ENCODE data around the gene TMEM59.

The TMEM59 gene

GRCh38 chr1:54016343-54017282 lies 36.4 kb downstream of the TMEM59 start:
- Histone ChIP-seq H3K9ac (ENCODE audit: insufficient read length, low read depth) (peak overlapping the region; percentile 15), H3K9me3 (ENCODE audit: insufficient read depth, low read length) (no peaks in the 10 kb centered on the region), H3K4me1 (ENCODE audit: insufficient read depth, insufficient read length) (peaks cover 22% of the 10 kb centered on the region), H3K4me3 (ENCODE audit: insufficient read length, low read depth) (no peak overlapping the region), H3K27me3 (ENCODE audit: insufficient read depth, insufficient read length) (peaks cover 8% of the 10 kb centered on the region), H3K36me3 (ENCODE audit: insufficient read depth, insufficient read length, low read length) (no peaks in the 10 kb centered on the region)
- no peak for TF ChIP-seq YY1 (IDR thresholded peaks at IDR 0.05; ENCODE audit: insufficient read depth, insufficient read length)
- no peak for TF ChIP-seq SUZ12 (IDR thresholded peaks at IDR 0.05; ENCODE audit: extremely low read depth, insufficient read depth, insufficient read length)
- TF ChIP-seq ZNF274 (IDR thresholded peaks at IDR 0.05; ENCODE audit: low read depth, low read length) = no peak
- peak; percentile 58 for DNase-seq (ENCODE audit: low read depth, low spot score)

- H3K4me1 ChIP-seq (ENCODE audit: insufficient read depth, insufficient read length) = peaks cover 15% of the 10 kb centered on the region
- no peak overlapping the region for H3K9ac ChIP-seq (ENCODE audit: insufficient read length, low read depth)
- TF ChIP-seq SUZ12 (IDR thresholded peaks at IDR 0.05; ENCODE audit: extremely low read depth, insufficient read depth, insufficient read length) = no peak
- TF ChIP-seq ZNF274 (IDR thresholded peaks at IDR 0.05; ENCODE audit: low read depth, low read length) = no peak
- TF ChIP-seq YY1 (IDR thresholded peaks at IDR 0.05; ENCODE audit: insufficient read depth, insufficient read length) = no peak
- no peaks in the 10 kb centered on the region for H3K9me3 ChIP-seq (ENCODE audit: insufficient read depth, low read length)
- H3K27me3 ChIP-seq (ENCODE audit: insufficient read depth, insufficient read length) = peaks cover 20% of the 10 kb centered on the region
- no peak for DNase-seq (ENCODE audit: low read depth, low spot score)
- no peak overlapping the region for H3K4me3 ChIP-seq (ENCODE audit: insufficient read length, low read depth)
- H3K36me3 ChIP-seq (ENCODE audit: insufficient read depth, insufficient read length, low read length) = no peaks in the 10 kb centered on the region
Observed at GRCh38 chr1:54014009-54014629, 38.9 kb downstream of the TMEM59 start.

GRCh38 chr1:54013393-54014008 lies 39.5 kb downstream of the TMEM59 start:
- no peak for TF ChIP-seq SUZ12 (IDR thresholded peaks at IDR 0.05; ENCODE audit: extremely low read depth, insufficient read depth, insufficient read length)
- no peak for TF ChIP-seq YY1 (IDR thresholded peaks at IDR 0.05; ENCODE audit: insufficient read depth, insufficient read length)
- no peak for TF ChIP-seq ZNF274 (IDR thresholded peaks at IDR 0.05; ENCODE audit: low read depth, low read length)
- no peak for DNase-seq (ENCODE audit: low read depth, low spot score)
- H3K9ac ChIP-seq (ENCODE audit: insufficient read length, low read depth) = no peak overlapping the region
- H3K27me3 ChIP-seq (ENCODE audit: insufficient read depth, insufficient read length) = peaks cover 20% of the 10 kb centered on the region
- no peaks in the 10 kb centered on the region for H3K9me3 ChIP-seq (ENCODE audit: insufficient read depth, low read length)
- peaks cover 15% of the 10 kb centered on the region for H3K4me1 ChIP-seq (ENCODE audit: insufficient read depth, insufficient read length)
- H3K36me3 ChIP-seq (ENCODE audit: insufficient read depth, insufficient read length, low read length) = no peaks in the 10 kb centered on the region
- no peak overlapping the region for H3K4me3 ChIP-seq (ENCODE audit: insufficient read length, low read depth)

- TF ChIP-seq SUZ12 (IDR thresholded peaks at IDR 0.05; ENCODE audit: extremely low read depth, insufficient read depth, insufficient read length) (no peak), YY1 (IDR thresholded peaks at IDR 0.05; ENCODE audit: insufficient read depth, insufficient read length) (no peak), ZNF274 (IDR thresholded peaks at IDR 0.05; ENCODE audit: low read depth, low read length) (no peak)
- Histone ChIP-seq H3K4me1 (ENCODE audit: insufficient read depth, insufficient read length) (peaks cover 15% of the 10 kb centered on the region), H3K9me3 (ENCODE audit: insufficient read depth, low read length) (no peaks in the 10 kb centered on the region), H3K36me3 (ENCODE audit: insufficient read depth, insufficient read length, low read length) (no peaks in the 10 kb centered on the region), H3K4me3 (ENCODE audit: insufficient read length, low read depth) (no peak overlapping the region), H3K27me3 (ENCODE audit: insufficient read depth, insufficient read length) (peaks cover 20% of the 10 kb centered on the region), H3K9ac (ENCODE audit: insufficient read length, low read depth) (no peak overlapping the region)
- DNase-seq (ENCODE audit: low read depth, low spot score) = no peak
Observed at GRCh38 chr1:54012863-54013262, 40.1 kb downstream of the TMEM59 start.

- no peak for TF ChIP-seq SUZ12 (IDR thresholded peaks at IDR 0.05; ENCODE audit: extremely low read depth, insufficient read depth, insufficient read length)
- TF ChIP-seq YY1 (IDR thresholded peaks at IDR 0.05; ENCODE audit: insufficient read depth, insufficient read length) = no peak
- TF ChIP-seq ZNF274 (IDR thresholded peaks at IDR 0.05; ENCODE audit: low read depth, low read length) = no peak
- no peak for DNase-seq (ENCODE audit: low read depth, low spot score)
- Histone ChIP-seq H3K36me3 (ENCODE audit: insufficient read depth, insufficient read length, low read length) (no peaks in the 10 kb centered on the region), H3K4me3 (ENCODE audit: insufficient read length, low read depth) (no peak overlapping the region), H3K27me3 (ENCODE audit: insufficient read depth, insufficient read length) (peaks cover 20% of the 10 kb centered on the region), H3K9ac (ENCODE audit: insufficient read length, low read depth) (no peak overlapping the region), H3K4me1 (ENCODE audit: insufficient read depth, insufficient read length) (peaks cover 9% of the 10 kb centered on the region), H3K9me3 (ENCODE audit: insufficient read depth, low read length) (no peaks in the 10 kb centered on the region)
Observed at GRCh38 chr1:54012008-54012325, 41.0 kb downstream of the TMEM59 start.

- H3K4me3 ChIP-seq (ENCODE audit: insufficient read length, low read depth) = no peak overlapping the region
Observed at GRCh38 chr1:54011316-54012007, 41.5 kb downstream of the TMEM59 start.

More at GRCh38 chr1:54011316-54012007, 41.5 kb downstream of the TMEM59 start:
- no peaks in the 10 kb centered on the region for H3K9me3 ChIP-seq (ENCODE audit: insufficient read depth, low read length)
- H3K36me3 ChIP-seq (ENCODE audit: insufficient read depth, insufficient read length, low read length) = no peaks in the 10 kb centered on the region
- DNase-seq (ENCODE audit: low read depth, low spot score) = no peak
- TF ChIP-seq SUZ12 (IDR thresholded peaks at IDR 0.05; ENCODE audit: extremely low read depth, insufficient read depth, insufficient read length) = no peak
- TF ChIP-seq YY1 (IDR thresholded peaks at IDR 0.05; ENCODE audit: insufficient read depth, insufficient read length) = no peak
- TF ChIP-seq ZNF274 (IDR thresholded peaks at IDR 0.05; ENCODE audit: low read depth, low read length) = no peak
- H3K4me1 ChIP-seq (ENCODE audit: insufficient read depth, insufficient read length) = peaks cover 5% of the 10 kb centered on the region
- H3K9ac ChIP-seq (ENCODE audit: insufficient read length, low read depth) = no peak overlapping the region
- H3K27me3 ChIP-seq (ENCODE audit: insufficient read depth, insufficient read length) = peaks cover 18% of the 10 kb centered on the region

All from NT2/D1 (cell line).